ENCODE results near the gene IZUMO1.

- no peak for TF ChIP-seq CHD2 (IDR thresholded peaks at IDR 0.05; ENCODE audit: low read depth, low read length)
- no peak for TF ChIP-seq ZNF607 (CRISPR knock-in tag; IDR thresholded peaks at IDR 0.05; ENCODE audit: borderline replicate concordance)
Measured at GRCh38 chr19:48752496-48753365, 6.0 kb upstream of the IZUMO1 start, which contains the start of gene FUT1.

All from HepG2 (cell line).